SH-SY5Y (cell line): Measurements from ENCODE around the gene OR2J3.

Source experiments
- GATA2 ChIP-seq: IDR thresholded peaks from 2 replicates; pipeline ENCODE4 v1.6.1; 2011; ENCODE audit warnings: mild to moderate bottlenecking, low read depth, low read length
- GATA3 ChIP-seq: IDR thresholded peaks from 2 replicates; pipeline ENCODE4 v1.6.1; 2011; ENCODE audit warnings: low read depth, mild to moderate bottlenecking, low read length, moderate library complexity

Gene OR2J3

DNA sequence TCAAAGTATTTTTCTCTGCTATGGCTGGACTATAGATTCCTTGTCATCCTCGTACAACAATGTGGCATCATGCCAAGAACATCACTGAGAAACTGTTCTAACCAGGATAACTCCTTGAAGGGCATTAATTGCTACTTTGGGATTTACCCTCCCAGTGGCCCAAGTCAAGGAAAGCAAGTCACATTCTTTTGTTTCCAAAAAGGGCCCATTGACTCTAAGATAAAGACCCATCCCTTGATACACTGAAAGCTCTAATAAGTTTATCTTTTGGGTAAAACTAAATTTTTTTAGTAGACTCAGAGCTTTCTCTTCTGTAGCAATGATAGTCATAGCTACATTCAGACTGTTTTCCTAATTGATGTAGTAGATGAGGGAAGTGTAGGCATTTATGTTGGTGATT, at the start of gene OR2J3:
OR2J3 (plus strand) TSS at position 301 of the 400 bp plus-strand sequence. CDS start 3,833 bp downstream, outside the sequence.
- TF ChIP-seq GATA3, result no peak
- TF ChIP-seq GATA2, result no peak

DNA sequence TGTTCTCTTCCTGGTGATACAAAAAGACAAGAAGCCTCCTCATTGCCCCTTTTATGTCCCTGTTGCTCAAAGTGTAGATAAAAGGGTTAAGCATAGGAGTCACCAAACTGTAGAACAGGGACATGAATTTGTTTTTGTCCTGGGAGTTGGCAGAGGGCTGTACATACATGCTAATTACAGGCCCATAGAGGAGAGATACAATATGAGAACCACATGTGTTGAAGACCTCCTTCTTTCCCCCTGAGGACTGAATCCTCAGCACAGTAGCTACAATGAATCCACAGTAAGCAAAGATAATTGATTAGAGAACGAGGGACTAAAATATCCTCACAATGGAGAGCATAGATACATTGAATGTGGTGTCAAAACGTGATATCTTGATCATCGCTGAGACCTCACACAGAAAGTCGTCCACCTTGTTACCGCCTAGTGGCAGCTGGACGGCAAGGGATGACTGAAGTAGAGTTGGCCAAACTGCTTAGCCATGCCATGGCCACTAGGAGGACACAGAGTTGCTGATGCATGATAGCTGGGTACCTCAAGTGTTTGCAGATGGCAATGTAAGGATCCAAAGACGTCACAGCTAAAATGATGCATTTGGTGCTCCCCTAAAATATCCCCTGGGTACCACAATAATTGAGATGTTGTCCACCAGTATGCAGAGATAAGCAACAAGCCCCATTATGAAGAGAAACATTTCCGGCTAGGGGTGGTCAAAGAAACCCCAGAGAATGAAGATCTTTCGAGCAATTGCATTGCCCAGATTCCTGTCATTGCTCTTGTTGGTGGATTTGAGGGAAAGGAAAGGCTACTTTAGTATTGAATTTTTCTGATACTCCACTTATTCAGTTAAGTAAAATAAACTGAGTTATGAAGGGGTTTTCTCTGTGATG, 35.8 kb upstream of the OR2J3 start:
- no peak for TF ChIP-seq GATA3
- TF ChIP-seq GATA2, result no peak

DNA sequence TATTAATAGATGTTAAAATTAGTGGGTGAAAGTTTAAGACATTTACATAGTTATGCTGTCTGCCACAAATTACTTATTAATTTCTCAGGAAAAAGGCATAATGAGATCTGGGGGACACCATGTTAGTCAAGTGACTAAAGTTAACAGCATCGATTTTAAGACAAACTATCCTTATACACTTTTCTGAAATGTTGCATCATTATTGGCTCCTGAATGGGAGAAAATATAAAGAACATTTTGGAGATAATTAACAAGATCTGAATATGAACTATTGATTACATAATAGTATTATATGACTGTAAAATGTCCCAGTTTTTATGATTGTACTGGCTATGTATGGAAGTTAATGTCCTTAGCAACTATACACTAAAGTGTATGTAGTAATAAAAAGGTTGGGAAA, 28.7 kb upstream of the OR2J3 start:
- TF ChIP-seq GATA2 (no peak), GATA3 (no peak)

DNA sequence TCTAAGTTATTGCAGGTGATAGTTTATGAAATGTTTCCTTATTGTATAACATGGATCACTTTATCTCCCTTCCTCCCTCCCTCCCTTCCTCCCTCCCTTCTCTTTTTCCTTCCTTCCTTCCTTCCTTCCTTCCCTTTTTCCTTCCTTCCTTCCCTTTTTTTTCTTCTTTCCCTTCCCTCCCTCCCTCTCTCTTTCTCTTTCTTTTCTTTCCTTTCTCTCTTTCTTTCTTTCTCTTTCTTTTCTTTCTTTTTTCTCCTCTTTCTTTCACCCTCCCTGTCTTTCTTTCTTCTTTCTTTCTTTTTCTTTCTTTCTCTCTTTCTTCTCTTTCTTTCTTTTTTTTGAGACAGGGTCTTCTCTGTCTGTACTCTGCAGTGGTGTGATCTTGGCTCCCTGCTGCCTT, 26.5 kb upstream of the OR2J3 start:
- TF ChIP-seq GATA2 (no peak), GATA3 (no peak)

DNA sequence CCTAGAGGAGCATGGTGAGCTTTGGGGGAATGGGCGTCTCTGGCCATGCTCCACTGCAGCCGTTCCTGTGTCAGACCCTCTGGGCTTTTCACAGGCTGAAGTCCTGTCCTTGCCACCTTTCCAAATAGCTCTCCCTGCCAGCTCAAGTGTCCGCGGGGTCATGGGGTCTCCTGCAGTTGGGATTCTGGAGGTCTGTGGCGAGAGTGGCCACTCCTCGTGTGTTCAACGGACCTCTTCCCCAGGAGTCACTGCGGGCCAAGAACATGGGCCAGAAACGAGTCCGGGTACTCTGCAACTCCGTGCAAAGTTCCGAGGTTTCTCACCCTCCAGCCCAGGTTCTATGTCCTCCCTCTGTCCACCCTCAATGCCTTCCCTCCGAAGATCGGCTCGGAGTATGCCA, 25.4 kb upstream of the OR2J3 start:
- TF ChIP-seq GATA2 (no peak), GATA3 (no peak)

- TF ChIP-seq GATA3, result no peak
- no peak for TF ChIP-seq GATA2
Observed at GRCh38 chr6:29087213-29087612, 20.6 kb upstream of the OR2J3 start, which contains the start of gene OR2B3. Gene OR2B3, minus strand, starts transcription at chr6:29087313. Its CDS starts 65 bp downstream, at chr6:29087248.

DNA sequence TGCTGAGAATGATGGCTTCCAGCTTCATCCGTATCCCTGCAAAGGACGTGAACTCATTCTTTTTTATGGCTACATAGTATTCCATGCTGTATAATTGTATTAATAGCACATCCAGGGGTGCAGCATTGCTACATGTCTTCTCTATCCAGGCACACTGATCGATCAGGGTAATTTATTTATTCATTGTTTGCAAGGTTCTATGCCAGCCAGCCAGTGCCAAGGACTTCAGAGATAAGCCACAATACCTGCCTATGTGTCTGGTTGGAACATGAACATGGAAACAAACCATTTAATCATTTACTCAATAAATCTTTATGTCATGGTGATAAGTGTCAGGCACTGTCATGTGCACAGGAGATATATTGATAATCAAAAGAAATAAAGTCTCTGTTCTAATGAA, 14.9 kb upstream of the OR2J3 start:
- TF ChIP-seq GATA2 (no peak), GATA3 (no peak)

DNA sequence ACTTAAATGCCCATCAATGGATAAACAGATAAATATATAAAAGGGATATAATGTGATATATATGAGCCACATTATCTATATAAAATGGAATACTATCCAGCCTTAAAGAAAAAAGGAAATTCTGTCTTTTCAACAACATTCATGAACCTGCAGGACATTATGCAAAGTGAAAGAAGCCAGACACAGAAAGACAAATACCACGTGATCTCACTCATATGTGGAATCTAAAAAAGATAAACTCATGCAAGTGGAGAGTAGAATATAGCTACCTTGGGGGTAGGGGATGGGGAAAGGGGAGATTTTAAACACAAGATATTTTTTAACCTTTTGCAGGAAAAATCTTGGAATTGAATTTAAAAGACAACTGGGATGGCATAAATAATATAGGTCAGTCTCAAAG, 10.1 kb upstream of the OR2J3 start:
- TF ChIP-seq GATA2, result no peak
- no peak for TF ChIP-seq GATA3

DNA sequence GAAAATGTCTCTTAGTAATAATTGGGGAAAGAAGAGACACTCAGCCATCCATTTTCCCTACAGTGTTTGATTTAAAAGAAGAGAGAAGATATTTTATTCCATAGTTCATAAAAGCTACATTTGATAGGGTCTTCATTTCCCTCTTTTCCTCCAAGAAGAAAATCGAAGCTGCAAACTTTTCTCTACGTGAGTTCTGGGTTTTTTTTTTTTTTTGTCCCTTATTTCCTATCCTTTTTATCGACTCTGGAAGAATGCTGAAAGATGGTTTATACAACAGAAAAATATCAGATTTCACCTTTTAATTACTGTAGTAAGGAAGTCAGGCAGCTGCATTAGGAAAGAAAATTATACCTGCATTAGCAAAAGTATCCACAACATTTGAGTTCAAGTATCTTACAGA, 8.7 kb upstream of the OR2J3 start, which contains the start of gene OR2J1:
OR2J1 (plus strand) TSS at position 301 of the 400 bp plus-strand sequence. CDS start 1,453 bp downstream, outside the sequence.
- TF ChIP-seq GATA3, result no peak

GRCh38 chr6:29112135-29112534, 4.3 kb downstream of the OR2J3 start:
- TF ChIP-seq GATA3 (no peak), GATA2 (no peak)

- no peak for TF ChIP-seq GATA2
- TF ChIP-seq GATA3, result no peak
Observed at GRCh38 chr6:29129326-29130012, 21.6 kb downstream of the OR2J3 start.

DNA sequence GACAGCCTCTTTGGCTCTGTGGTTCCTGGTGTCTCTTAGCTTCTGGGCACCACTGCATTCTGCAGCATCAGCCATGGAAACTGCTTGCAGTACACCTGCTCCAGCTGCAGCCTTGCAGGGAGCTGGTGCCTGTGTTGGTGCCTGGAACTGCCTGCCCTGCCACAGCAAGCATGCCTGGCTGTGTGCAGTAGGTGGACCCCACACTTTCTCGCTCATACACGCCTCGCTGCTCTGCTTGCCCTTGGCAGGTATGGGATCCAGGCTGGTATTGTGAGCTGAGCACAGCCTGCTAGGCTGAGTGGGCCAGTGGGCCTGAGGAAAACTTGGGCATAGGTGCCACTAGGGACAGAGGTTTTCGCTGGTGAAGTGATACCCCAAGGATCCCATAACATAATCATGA, 22.8 kb downstream of the OR2J3 start:
- no peak for TF ChIP-seq GATA3
- no peak for TF ChIP-seq GATA2

DNA sequence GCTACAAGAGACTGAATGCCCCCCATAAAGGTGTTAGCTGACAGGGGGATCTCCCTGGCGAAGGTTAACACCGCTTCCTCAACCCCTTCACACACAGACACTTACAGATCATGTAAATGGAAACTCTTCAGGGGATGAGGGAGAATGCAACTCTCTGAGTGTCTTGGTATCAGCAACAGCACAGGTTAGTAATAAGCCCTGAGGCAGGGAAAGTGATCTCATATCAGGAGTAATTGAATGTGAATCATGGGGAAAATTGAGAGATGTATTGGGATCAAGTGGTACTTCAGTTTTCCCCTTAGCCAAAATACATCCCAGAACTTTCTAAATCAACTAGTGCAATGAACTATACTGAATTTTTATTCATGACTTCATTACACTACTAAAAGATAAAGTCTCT, 23.8 kb downstream of the OR2J3 start:
- TF ChIP-seq GATA2 (no peak), GATA3 (no peak)

- no peak for TF ChIP-seq GATA3
- no peak for TF ChIP-seq GATA2
Observed at GRCh38 chr6:29137724-29138123, 29.9 kb downstream of the OR2J3 start.

DNA sequence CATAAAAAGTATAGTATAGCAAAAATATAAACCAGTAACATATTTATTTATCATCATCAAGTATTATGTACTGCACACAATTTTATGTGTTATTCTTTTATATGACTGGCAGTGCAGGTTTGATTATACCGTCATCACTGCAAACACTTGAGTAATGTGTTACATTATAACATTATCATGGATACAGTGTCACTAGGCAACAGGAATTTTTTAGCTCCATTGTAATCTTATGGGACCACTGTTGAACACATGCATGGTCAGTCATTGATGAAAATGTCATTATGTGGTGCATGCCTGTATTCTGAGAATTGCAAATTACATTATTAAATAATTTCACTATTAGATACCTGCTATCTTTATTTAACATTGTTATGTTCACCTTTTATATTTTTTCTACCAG, 33.7 kb downstream of the OR2J3 start:
- TF ChIP-seq GATA3 (no peak), GATA2 (no peak)

DNA sequence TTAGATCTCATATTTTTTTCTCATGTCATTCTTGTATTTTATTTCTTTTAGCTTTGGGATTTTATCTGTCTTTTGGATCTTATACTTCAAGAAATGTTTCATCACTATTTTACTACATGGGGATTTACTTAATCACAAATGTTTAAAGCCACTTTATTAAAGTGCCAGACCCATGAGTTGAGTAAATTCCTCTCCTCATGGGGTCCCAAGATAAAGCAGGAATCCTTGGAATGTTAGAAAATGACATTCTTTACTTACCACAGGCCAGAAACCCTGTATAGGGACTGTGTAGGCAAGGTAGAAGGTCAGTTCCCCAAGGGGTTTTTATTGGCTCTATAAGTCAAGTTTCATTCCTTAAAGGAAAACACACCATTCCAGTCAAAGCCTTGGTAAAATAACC, 34.5 kb downstream of the OR2J3 start:
- no peak for TF ChIP-seq GATA3
- no peak for TF ChIP-seq GATA2
